Body of pancreas (tissue), 4 donors: ENCODE results near the gene CRYGD.

Experiments used
- CTCF ChIP-seq, 7 experiments: fragments of 450-650 bp in 4 of 7; fragments of 200-600 bp in 3 of 7; sonication (generic) in 3 of 7; IDR thresholded peaks; one replicate each; pipeline ENCODE4 v1.5.1; 2016 to 2019; ENCODE audit warnings: antibody characterized with exemption in 7 of 7
- POLR2A ChIP-seq, 3 donors: fragments of 450-650 bp; IDR thresholded peaks; one replicate each; pipeline ENCODE4 v1.6.1; 2016; ENCODE audit warnings: antibody characterized with exemption in 3 of 3, mild to moderate bottlenecking in 2 of 3

- no peak for TF ChIP-seq CTCF (IDR thresholded peaks at IDR 0.05)
- TF ChIP-seq POLR2A (IDR thresholded peaks at IDR 0.05) = no peak
Observed at GRCh38 chr2:208086029-208086428, 38.3 kb downstream of the CRYGD start.
